Ammon's horn (tissue), 1 donor: Measurements from ENCODE around the gene CCSER1.

ENCODE experiments used
- DNase-seq: peaks from one replicate; pipeline ENCODE4 v3.0.0-alpha.2; 2016; ENCODE audit warnings: low spot score

Gene CCSER1

GRCh38 chr4:90128961-90129495 is 1.8 kb downstream of the CCSER1 start:
- DNase-seq: no peak

GRCh38 chr4:90130076-90130475 is 2.9 kb downstream of the CCSER1 start:
- no peak for DNase-seq

DNA sequence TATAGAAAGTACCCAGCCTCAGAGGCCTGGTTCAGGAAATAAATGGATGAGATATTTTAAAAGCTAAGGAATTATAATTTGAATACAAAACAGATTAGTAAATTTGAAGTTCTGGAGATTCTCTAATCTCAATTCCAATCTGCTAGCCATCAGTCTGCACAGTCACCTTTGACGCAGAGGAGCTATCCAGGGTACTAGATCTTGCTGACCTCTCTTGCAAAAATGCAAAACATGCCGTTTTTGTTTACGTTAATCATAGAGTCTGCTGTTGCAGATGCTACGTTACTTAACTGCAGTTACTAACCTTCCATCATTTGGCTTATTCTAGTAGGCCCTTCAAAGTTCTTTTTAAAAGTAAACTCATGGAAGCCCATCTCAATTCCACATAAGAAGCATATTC is 10.4 kb downstream of the CCSER1 start:
- no peak for DNase-seq

DNA sequence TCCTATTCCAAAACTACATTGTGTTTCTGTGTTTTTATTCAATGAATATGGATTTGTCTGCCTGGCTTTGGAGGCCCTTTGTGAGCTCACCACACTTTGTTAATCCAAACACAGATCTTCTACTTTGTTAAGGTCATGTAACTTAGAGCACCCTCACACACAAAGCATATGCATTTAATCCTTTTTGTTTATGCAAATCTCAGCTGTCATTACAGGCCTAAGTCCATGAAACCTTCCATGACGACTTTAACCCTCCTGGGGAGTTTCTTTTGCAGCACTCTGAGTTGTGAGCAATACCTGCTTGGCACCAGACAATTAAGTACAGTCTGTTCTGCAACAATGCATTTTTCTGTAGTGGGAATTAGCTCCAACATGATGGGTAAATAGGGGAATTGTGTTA is 14.9 kb downstream of the CCSER1 start:
- DNase-seq: no peak

DNA sequence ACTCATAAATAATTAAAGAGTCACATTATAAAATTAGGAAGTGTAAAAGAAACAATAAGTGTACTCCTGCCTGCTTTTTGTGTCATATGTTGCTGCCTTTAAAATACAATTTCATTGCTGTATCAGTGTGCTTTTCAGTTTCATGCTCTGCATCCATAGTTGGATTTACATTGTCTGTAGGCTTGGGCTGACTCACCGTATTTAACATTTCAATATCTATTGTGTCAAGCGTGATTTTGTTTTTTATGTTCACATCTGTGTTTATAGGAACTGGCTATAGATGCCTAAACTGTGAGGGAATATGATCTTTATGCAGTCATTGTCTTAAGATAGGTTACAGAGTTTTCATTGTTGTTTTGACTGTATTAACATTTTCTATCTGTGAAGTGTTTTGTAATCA is 18.1 kb downstream of the CCSER1 start:
- DNase-seq: no peak

- DNase-seq: no peak
Observed at GRCh38 chr4:90146306-90146705, 19.1 kb downstream of the CCSER1 start.

GRCh38 chr4:90148574-90149148 is 21.5 kb downstream of the CCSER1 start:
- no peak for DNase-seq

- no peak for DNase-seq
Observed at GRCh38 chr4:90152024-90152423, 24.8 kb downstream of the CCSER1 start.

GRCh38 chr4:90159193-90159592 is 32.0 kb downstream of the CCSER1 start:
- no peak for DNase-seq

GRCh38 chr4:90160044-90160443 is 32.9 kb downstream of the CCSER1 start:
- no peak for DNase-seq

- no peak for DNase-seq
Observed at GRCh38 chr4:90162566-90162965, 35.4 kb downstream of the CCSER1 start.

DNA sequence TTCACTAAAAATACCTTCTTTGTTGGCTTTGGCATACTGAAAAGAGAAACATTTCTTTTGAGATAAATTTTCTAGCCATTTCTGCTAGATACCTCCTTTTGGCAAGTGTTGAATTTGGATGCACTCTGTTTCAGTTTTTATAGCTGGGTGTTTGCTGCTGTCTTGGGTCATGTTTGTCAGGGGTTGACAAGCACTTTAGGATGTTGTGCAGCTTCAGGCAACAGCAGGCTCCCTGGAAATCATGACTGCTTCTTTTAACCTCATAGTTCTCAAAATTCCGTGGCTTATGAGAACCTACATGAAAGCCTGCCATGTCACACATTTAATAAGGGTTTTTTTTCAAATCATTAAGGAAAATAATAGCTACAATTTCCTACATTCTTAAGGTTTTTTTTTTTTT is 36.7 kb downstream of the CCSER1 start:
- DNase-seq: no peak

DNA sequence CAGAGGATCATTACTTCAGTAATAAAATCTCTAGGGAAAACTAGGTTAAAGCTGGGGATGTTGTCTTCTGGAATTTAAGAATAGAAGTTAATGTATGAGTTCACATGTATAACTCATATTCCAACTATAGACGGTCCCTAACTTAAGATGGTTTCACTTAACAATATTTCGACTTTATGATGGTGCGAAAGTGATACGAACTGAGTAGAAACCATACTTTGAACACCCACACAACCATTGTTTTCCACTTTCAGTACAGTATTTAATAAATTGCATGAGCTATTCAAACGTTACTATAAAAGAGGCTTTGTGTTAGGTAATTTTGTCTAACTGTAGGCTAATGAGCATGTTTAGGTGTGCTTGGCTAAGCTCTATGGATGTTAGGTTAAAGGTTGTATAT is 38.7 kb downstream of the CCSER1 start:
- DNase-seq: no peak

GRCh38 chr4:90171491-90171890 is 44.3 kb downstream of the CCSER1 start:
- DNase-seq: no peak

GRCh38 chr4:90174621-90175023 is 47.4 kb downstream of the CCSER1 start:
- DNase-seq: no peak

GRCh38 chr4:90181644-90182043 is 54.5 kb downstream of the CCSER1 start:
- no peak for DNase-seq

- DNase-seq: no peak
Observed at GRCh38 chr4:90183254-90183653, 56.1 kb downstream of the CCSER1 start.

DNA sequence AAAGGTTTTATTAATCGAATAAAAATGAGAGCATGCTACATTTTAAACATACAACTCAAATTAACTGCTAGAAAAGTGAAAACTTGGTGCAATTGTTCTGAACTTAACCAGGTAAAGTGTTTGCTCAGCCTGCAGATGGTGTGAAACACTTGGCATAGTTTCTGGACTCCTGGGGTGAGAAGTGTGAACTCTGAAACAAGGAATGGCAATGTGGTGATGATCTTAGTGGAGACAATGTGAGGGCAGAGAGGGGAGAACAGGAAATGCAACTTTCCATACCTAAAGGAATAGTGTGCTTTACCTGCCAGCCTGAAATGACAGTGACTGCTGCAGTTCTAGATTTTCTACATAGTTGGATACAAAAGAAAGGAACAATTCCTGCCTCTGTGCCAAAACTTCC is 57.4 kb downstream of the CCSER1 start:
- no peak for DNase-seq

DNA sequence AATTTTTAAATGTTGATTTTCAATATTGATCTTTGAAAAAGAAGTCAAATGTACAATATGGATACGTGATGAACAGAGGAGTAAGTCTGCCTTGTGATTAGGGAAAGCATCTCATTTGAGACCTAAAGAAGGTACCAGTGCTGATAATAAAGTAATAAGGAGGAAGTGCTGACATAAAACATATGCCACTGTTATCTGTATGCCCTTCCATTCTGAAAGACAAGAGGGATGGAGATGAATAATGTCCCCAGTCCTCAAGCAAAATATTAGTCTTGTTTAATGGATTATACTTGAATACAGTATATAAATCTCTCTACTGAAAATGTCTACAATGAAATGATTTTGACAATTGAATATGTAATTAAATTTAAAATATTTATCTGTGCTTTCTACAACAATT is 58.2 kb downstream of the CCSER1 start:
- no peak for DNase-seq

GRCh38 chr4:90186229-90186628 is 59.0 kb downstream of the CCSER1 start:
- DNase-seq: no peak

DNA sequence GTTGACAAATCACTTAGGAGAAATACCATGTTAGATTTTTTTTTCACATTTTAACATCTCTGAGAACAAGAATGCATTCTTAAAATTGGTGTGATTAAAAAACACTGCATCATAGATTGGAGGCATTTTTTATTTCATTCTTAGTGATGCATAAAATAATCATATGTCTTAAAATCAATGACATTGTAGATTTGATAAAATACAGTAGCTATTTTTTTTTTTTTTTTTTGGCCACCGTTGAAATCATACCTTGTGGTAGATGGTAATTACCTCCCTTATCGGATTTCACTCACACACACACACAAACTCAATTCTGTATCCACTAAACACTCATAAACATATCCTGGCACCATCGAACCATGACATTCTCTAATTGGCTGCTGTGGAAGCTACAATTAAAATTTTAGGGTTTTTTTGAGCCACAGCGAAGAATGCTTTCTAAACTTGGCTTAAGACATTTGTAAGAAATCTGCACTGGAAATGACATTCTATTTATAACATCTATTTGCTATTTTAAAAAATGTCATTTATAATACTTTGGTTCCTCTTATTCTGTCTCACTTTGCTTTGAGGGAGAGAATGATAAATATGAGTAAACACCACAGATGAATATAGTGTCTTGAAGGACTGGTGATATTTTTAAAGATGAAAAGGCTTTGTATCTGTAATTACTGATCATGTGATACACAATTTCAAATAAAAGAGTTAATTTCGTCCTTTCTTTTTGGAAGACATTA is 60.1 kb downstream of the CCSER1 start:
- DNase-seq: no peak

- no peak for DNase-seq
Observed at GRCh38 chr4:90189178-90189577, 62.0 kb downstream of the CCSER1 start.

DNA sequence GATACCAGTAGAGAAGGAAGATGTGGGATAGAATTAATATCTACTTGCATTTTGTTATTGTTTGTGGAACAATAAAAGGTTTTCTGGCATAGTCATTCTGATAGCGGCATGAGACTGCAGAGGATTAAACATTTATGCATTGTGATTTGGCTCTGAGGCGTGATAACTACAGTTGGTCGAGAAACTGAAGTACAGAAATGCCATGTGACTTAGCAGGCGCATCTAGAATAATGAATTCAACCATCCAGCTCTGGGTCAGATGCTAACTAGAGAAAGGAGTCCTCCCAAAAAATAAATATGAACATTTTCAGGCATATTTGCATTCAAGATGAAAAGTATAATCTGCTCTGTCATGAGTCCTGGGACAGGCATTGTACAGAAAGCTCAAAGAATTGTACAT is 62.8 kb downstream of the CCSER1 start:
- no peak for DNase-seq

GRCh38 chr4:90190525-90190924 is 63.3 kb downstream of the CCSER1 start:
- DNase-seq: no peak
